K562 (cell line): Measurements from ENCODE around the gene RAB43. TPM values are rescaled to one million over a fixed set of nuclear protein-coding genes. Genes with fewer than 3 reads are reported as not detected.

Source experiments
- ATAC-seq: fragments of 200-7000 bp; cut with Tn5 transposase; 3 replicates; pipeline ENCODE4 v1.9.1; 2020; ENCODE audit warnings: moderate library complexity
- BruUV-seq: library from RNA; stranded (reverse); fragments of 400-500 nt; replicated peaks from 2 replicates; lab custom pipeline; 2021; lab: Mats Ljungman, UMichigan
- CTCF ChIA-PET: fragments of 300-600 bp; formaldehyde crosslinking; extraction: SDS; loops from one replicate; lab custom pipeline; 2021; ENCODE audit warnings: low intra/inter-chr PET ratio; lab: Yijun Ruan, JAX
- POLR2A ChIA-PET: fragments of 300-600, 350-650 bp; sonication (Branson Sonifier 250); formaldehyde crosslinking; extraction: SDS; loops from one replicate; lab custom pipeline; 2021; ENCODE audit warnings: antibody characterized with exemption, inconsistent platforms; lab: Yijun Ruan, JAX
- DNase-seq, 4 experiments: peaks; one replicate each; pipeline versions ENCODE4 v3.0.0 to v3.0.0-alpha.2; 2011 to 2018; ENCODE audit warnings: low spot score in 3 of 4, mixed read lengths in 3 of 4; ENCODE audit errors: extremely low read depth in 1 of 4
- FAIRE-seq: peaks from 2 replicates; lab custom pipeline; 2011; peaks lifted over from hg19 to GRCh38; lab: Jason Lieb, UNC
- H2AFZ ChIP-seq: 2 replicates; pipeline ENCODE4 v1.6.0; 2011; ENCODE audit warnings: low read depth, low read length, control low read depth, inconsistent platforms
- H3K27ac ChIP-seq: fragments of 200-600 bp; 3 replicates; pipeline ENCODE4 v1.8.0; 2011; ENCODE audit warnings: low read depth, mild to moderate bottlenecking, control low read depth, inconsistent platforms, low read length, moderate library complexity, mixed read lengths; ENCODE audit errors: extremely low read depth
- H3K27me3 ChIP-seq, 2 experiments: fragments of 300-600 bp in 1 of 2; 2 replicates in 1 of 2; 3 replicates in 1 of 2; pipeline versions ENCODE4 v1.6.0 to v1.8.0; 2011; ENCODE audit warnings: inconsistent platforms in 2 of 2, low read length in 2 of 2, mild to moderate bottlenecking in 1 of 2, mixed read lengths in 1 of 2, moderate library complexity in 1 of 2; ENCODE audit not compliant: control insufficient read depth in 2 of 2, insufficient read depth in 2 of 2
- H3K36me3 ChIP-seq: fragments of 300-600 bp; 3 replicates; pipeline ENCODE4 v1.8.0; 2011; ENCODE audit warnings: mild to moderate bottlenecking, low read length, inconsistent platforms; ENCODE audit not compliant: control insufficient read depth, insufficient read depth
- H3K4me1 ChIP-seq, 2 experiments: fragments of 200-600 bp in 1 of 2; replicated peaks in 1 of 2; 2 replicates in 1 of 2; 3 replicates in 1 of 2; pipeline versions ENCODE4 v1.5.1 to v1.8.0; 2011; ENCODE audit warnings: inconsistent platforms in 2 of 2, low read length in 2 of 2, mild to moderate bottlenecking in 1 of 2, mixed read lengths in 1 of 2, moderate library complexity in 1 of 2; ENCODE audit not compliant: control insufficient read depth in 2 of 2, insufficient read depth in 2 of 2
- H3K4me2 ChIP-seq: 2 replicates; pipeline ENCODE4 v1.6.1; 2011; ENCODE audit warnings: low read length, control low read depth, inconsistent platforms, mixed read lengths; ENCODE audit not compliant: insufficient read depth
- H3K4me3 ChIP-seq: fragments of 200-600 bp; sonication (generic), shearing (Covaris generic); 2 replicates; pipeline ENCODE4 v1.5.1; 2016; ENCODE audit warnings: control low read depth, inconsistent platforms
- H3K79me2 ChIP-seq: fragments of 200-600 bp; 3 replicates; pipeline ENCODE4 v1.8.0; 2011; ENCODE audit warnings: low read length, inconsistent platforms; ENCODE audit not compliant: control insufficient read depth, insufficient read depth
- H3K9ac ChIP-seq, 2 experiments: 2 replicates each; pipeline versions ENCODE4 v1.6.0 to v1.6.1; 2011; ENCODE audit warnings: low read depth in 2 of 2, low read length in 2 of 2, control low read depth in 1 of 2, inconsistent platforms in 1 of 2, mild to moderate bottlenecking in 1 of 2, mixed read lengths in 1 of 2; ENCODE audit not compliant: insufficient read depth in 1 of 2
- H3K9me1 ChIP-seq: one replicate; pipeline ENCODE4 v1.6.0; 2011; ENCODE audit warnings: inconsistent platforms, mild to moderate bottlenecking, low read length, moderate library complexity; ENCODE audit not compliant: control insufficient read depth, insufficient read depth
- H3K9me3 ChIP-seq: replicated peaks from 2 replicates; pipeline ENCODE4 v1.5.1; 2011; ENCODE audit warnings: low read depth, low read length, inconsistent platforms; ENCODE audit not compliant: control insufficient read depth, insufficient read depth
- H4K20me1 ChIP-seq: replicated peaks from 2 replicates; pipeline ENCODE4 v1.6.1; 2011; ENCODE audit warnings: low read length, inconsistent platforms, mixed read lengths; ENCODE audit not compliant: control insufficient read depth, insufficient read depth
- DACH1 ChIP-seq: fragments of 450-650 bp; IDR thresholded peaks from 2 replicates; pipeline ENCODE4 v1.6.1; 2018; ENCODE audit not compliant: partially characterized antibody
- ETV1 ChIP-seq: fragments of 450-650 bp; conservative IDR thresholded peaks from 2 replicates; pipeline ENCODE4 v1.6.1; 2016; ENCODE audit warnings: missing genetic modification characterization, control low read depth, low read depth, missing compliant biosample characterization
- EZH2 ChIP-seq: IDR thresholded peaks from 2 replicates; pipeline ENCODE4 v1.6.1; 2012; ENCODE audit warnings: low read depth, mild to moderate bottlenecking, inconsistent platforms, low read length, borderline replicate concordance
- FIP1L1 ChIP-seq: fragments of 200-400 bp; formaldehyde crosslinking; IDR thresholded peaks from 2 replicates; pipeline ENCODE4 v1.6.1; 2018; ENCODE audit warnings: mild to moderate bottlenecking, low read depth, low read length; ENCODE audit not compliant: poor library complexity, severe bottlenecking
- GABPB2 ChIP-seq: fragments of 250-450 bp; sonication (Bioruptor Pico); conservative IDR thresholded peaks from 2 replicates; pipeline ENCODE4 v1.5.1; 2021; ENCODE audit warnings: mild to moderate bottlenecking
- STAG1 ChIP-seq: sonication (generic); formaldehyde crosslinking; IDR thresholded peaks from 2 replicates; pipeline ENCODE4 v1.5.0; 2020; ENCODE audit warnings: missing genetic modification reagents, borderline replicate concordance
- TEAD2 ChIP-seq: fragments of 450-650 bp; IDR thresholded peaks from 2 replicates; pipeline ENCODE4 v1.6.1; 2016; ENCODE audit warnings: missing genetic modification characterization, control low read depth, missing compliant biosample characterization
- ZNF12 ChIP-seq: sonication (generic); formaldehyde crosslinking; IDR thresholded peaks from 2 replicates; pipeline ENCODE4 v1.4.0; 2020; ENCODE audit warnings: mild to moderate bottlenecking, missing genetic modification reagents
- ZNF175 ChIP-seq: fragments of 200-800 bp; sonication (Bioruptor generic); IDR thresholded peaks from 2 replicates; pipeline ENCODE4 v1.6.1; 2016; ENCODE audit warnings: low read depth, mild to moderate bottlenecking, missing genetic modification characterization, missing compliant biosample characterization
- whole genome bisulfite sequencing: fragments of 100-300 bp; shearing (Covaris generic); methylation state at CpG from one replicate; pipeline ENCODE4 v1.1.6; 2016; ENCODE audit warnings: low coverage, mixed read lengths; ENCODE audit not compliant: insufficient coverage; ENCODE audit errors: missing lambda C conversion rate; 5-methylcytosine and 5-hydroxymethylcytosine counted together
- in situ Hi-C: fragments of 300-500 bp; cut with MboI; formaldehyde crosslinking; loops from 4 replicates; pipeline ENCODE4 v1.15.0; 2018; ENCODE audit warnings: inconsistent platforms, mixed read lengths
- intact Hi-C: fragments of 100-400 bp; cut with micrococcal nuclease; formaldehyde crosslinking; loops from 2 replicates; pipeline ENCODE4 v1.14.2; 2022
- polyA plus RNA-seq, 8 experiments: library from polyadenylated mRNA; depleted of rRNA in 4 of 8; stranded (reverse) in 5 of 8; unstranded in 3 of 8; fragments of >200 nt; fragmentation: Nextera tagmentation in 2 of 8; fragmentation: Illumina TruSeq in 1 of 8; extraction: Ambion mirVana in 2 of 8; extraction: Trizol in 1 of 8; gene quantifications; 2 replicates each; pipeline versions ENCODE4 v1.2.1 to v1.2.3, GENCODE V29; 2011 to 2014; ENCODE audit warnings: inconsistent platforms in 1 of 8, missing spikeins in 1 of 8
- total RNA-seq, 7 experiments: library from RNA; depleted of rRNA in 6 of 7; stranded (reverse); fragments of >200 nt in 6 of 7; fragmentation: Illumina TruSeq in 2 of 7; extraction: Trizol in 2 of 7; gene quantifications; 2 replicates each; pipeline versions ENCODE4 v1.2.1 to v1.2.3, GENCODE V29; 2011 to 2021; ENCODE audit warnings: low replicate concordance in 1 of 7
- TF ChIP-seq, protein P1 (sequence below), 2 experiments: fragments of 450-650 bp in 1 of 2; sonication (generic) in 1 of 2; formaldehyde crosslinking; conservative IDR thresholded peaks; 2 replicates each; pipeline versions ENCODE4 v1.4.0 to v1.8.1; 2020 to 2022; ENCODE audit warnings: mild to moderate bottlenecking in 1 of 2, missing genetic modification reagents in 1 of 2
- TF ChIP-seq, protein P2 (sequence below), 3 experiments: fragments of 200-800 bp in 1 of 3; fragments of 250-450 bp in 1 of 3; fragments of 450-650 bp in 1 of 3; sonication (Bioruptor Pico) in 1 of 3; sonication (Bioruptor generic) in 1 of 3; formaldehyde crosslinking in 1 of 3; IDR thresholded peaks; 2 replicates each; pipeline versions ENCODE4 v1.6.1 to v1.8.0; 2016 to 2022; ENCODE audit warnings: mild to moderate bottlenecking in 2 of 3, missing genetic modification characterization in 2 of 3, missing compliant biosample characterization in 1 of 3, moderate library complexity in 1 of 3

Gene RAB43
- total and polyA plus RNA-seq, 9 of the 15 experiments (the other 6 are each of a cell fraction or from before 2014, with no cell fraction given) = 0.04 to 6.8 (median 1.7) TPM; not detected in 2

DNA sequence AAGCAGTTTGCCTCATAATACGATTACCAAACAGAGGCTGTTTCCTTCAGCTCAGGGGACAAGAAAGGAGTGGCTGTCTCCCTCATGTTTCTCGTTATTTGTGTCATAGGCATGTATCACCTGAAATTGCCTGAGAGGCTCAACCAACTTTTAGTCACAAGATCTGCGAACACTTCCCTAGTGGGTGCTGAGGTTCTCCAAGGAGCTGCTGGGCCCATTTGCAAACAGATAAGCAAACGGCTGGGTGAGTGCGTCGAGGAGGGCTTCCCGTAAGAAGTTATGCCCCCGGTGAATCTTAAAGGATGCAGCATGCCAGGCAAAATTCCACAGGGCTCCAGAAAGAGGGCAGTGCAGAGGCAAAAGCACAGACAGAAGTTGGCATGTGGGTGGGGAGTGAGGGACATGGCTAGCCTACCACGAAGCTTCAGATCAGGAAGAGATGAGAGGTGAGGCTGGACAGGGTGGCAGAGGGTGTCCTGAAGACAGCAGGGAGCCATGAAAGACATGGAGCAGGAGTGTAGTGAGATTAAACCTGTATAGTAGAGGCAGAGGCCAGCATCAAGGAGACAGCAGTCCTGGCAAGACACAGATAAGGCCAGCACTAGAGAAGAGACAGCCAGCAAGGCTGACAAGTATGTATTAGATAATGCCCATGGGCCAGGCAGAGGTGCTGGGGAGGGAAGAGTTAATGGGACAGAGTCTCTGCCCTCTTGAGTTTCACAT is 65.0 kb downstream of the RAB43 start (continued):
- TF ChIP-seq, protein P1, sequence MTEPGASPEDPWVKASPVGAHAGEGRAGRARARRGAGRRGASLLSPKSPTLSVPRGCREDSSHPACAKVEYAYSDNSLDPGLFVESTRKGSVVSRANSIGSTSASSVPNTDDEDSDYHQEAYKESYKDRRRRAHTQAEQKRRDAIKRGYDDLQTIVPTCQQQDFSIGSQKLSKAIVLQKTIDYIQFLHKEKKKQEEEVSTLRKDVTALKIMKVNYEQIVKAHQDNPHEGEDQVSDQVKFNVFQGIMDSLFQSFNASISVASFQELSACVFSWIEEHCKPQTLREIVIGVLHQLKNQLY (CRISPR knock-in tag; conservative IDR thresholded peaks at IDR 0.05) = no peak
- no peak for TF ChIP-seq EZH2
- no peak for TF ChIP-seq GABPB2 (CRISPR knock-in tag)
- no peak for TF ChIP-seq STAG1 (CRISPR knock-in tag)
- no peak for TF ChIP-seq ETV1 (tag)
- TF ChIP-seq DACH1 = no peak
- TF ChIP-seq ZNF12 = no peak
- no peak for TF ChIP-seq FIP1L1
- TF ChIP-seq TEAD2 (tag) = no peak

DNA sequence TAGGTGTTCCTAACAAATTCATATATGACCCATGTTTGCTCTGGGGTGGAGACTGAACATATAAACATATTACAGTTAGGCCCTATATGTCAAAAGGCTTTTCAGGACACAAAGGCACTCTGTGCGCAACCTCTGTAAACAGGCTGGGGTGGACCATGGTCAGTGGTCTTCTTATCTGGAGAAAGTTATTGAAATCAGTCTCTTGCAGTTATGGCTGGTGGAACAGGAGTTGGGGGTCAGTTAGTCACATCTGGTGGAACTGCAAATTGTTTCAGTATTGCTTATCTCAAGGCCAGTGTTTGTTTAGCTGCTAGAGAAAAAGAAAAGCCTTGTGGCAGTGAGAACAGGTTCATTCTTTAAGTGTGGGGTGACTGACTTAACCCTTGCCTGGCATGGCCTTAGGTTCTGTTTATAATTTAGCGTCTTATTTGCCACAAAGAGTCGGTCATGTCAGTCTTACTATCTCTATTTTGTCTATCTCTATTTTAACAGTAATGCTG is 66.9 kb downstream of the RAB43 start:
- H4K20me1 ChIP-seq = no peaks in the 10 kb centered on the region
- BruUV-seq = no TSS peak
- no peaks in the 10 kb centered on the region for H3K9me3 ChIP-seq
- CTCF ChIA-PET = interaction anchor here (0.6 kb wide), 1 partner anchor 187 kb away, joined by 3 read pairs; no protein-coding TSS in a partner anchor
- H3K36me3 ChIP-seq = no peaks in the 10 kb centered on the region
- no peaks in the 10 kb centered on the region for H3K27me3 ChIP-seq
- H3K27ac ChIP-seq = peak overlapping the region; percentile 54
- H3K4me1 ChIP-seq = peaks cover 33 to 38% of the 10 kb centered on the region in 2 experiments; a peak in 4 of 5 replicates
- no peak overlapping the region for H3K4me3 ChIP-seq
- H2AFZ ChIP-seq = no peak overlapping the region
- peak overlapping the region; percentile 33; the same call in 1 of the 2 replicates for H3K4me2 ChIP-seq
- FAIRE-seq (peak; percentile 98), DNase-seq (peak; percentile 34 to 84 (median 60)), ATAC-seq (peak; percentile 83)
- H3K79me2 ChIP-seq = no peaks in the 10 kb centered on the region
- no peak overlapping the region for H3K9ac ChIP-seq
- in situ Hi-C loops = loop anchor here (5.0 kb wide), 1 partner anchor 188 kb away; no protein-coding TSS in a partner anchor
- H3K9me1 ChIP-seq = no peaks in the 10 kb centered on the region
- 3% methylated on average over 3 of the region's 3 CpGs for WGBS
- POLR2A ChIA-PET = interaction anchor here (0.6 to 1.3 kb wide), 4 partner anchors 14 to 38 kb away, joined by 3 read pairs; no protein-coding TSS in a partner anchor
- intact Hi-C loops = loop anchor here (2.0 to 5.0 kb wide), 2 partner anchors 38 to 193 kb away; partner anchors contain the start of gene COPG1
- 0 out of 2 replicates have a peak, but pooled peaks have one; percentile 44 for TF ChIP-seq ZNF175 (CRISPR knock-in tag)
- TF ChIP-seq, protein P2, sequence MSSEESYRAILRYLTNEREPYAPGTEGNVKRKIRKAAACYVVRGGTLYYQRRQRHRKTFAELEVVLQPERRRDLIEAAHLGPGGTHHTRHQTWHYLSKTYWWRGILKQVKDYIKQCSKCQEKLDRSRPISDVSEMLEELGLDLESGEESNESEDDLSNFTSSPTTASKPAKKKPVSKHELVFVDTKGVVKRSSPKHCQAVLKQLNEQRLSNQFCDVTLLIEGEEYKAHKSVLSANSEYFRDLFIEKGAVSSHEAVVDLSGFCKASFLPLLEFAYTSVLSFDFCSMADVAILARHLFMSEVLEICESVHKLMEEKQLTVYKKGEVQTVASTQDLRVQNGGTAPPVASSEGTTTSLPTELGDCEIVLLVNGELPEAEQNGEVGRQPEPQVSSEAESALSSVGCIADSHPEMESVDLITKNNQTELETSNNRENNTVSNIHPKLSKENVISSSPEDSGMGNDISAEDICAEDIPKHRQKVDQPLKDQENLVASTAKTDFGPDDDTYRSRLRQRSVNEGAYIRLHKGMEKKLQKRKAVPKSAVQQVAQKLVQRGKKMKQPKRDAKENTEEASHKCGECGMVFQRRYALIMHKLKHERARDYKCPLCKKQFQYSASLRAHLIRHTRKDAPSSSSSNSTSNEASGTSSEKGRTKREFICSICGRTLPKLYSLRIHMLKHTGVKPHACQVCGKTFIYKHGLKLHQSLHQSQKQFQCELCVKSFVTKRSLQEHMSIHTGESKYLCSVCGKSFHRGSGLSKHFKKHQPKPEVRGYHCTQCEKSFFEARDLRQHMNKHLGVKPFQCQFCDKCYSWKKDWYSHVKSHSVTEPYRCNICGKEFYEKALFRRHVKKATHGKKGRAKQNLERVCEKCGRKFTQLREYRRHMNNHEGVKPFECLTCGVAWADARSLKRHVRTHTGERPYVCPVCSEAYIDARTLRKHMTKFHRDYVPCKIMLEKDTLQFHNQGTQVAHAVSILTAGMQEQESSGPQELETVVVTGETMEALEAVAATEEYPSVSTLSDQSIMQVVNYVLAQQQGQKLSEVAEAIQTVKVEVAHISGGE (CRISPR knock-in tag; IDR thresholded peaks at IDR 0.05) = peak in 1 of 3 experiments; percentile 79; a peak in 2 of 6 replicates
